HUES64 (cell line): ENCODE results near the gene IL1RL2.

Experiments
- H3K27ac ChIP-seq: 2 replicates; pipeline ENCODE4 v1.7.0; 2013; ENCODE audit warnings: low read depth, low read length, inconsistent platforms
- H3K27me3 ChIP-seq: 2 replicates; pipeline ENCODE4 v1.6.1; 2013; ENCODE audit warnings: mild to moderate bottlenecking, low read length; ENCODE audit not compliant: insufficient read depth
- H3K36me3 ChIP-seq: 2 replicates; pipeline ENCODE4 v1.6.1; 2013; ENCODE audit warnings: mild to moderate bottlenecking, low read length; ENCODE audit not compliant: insufficient read depth
- H3K4me1 ChIP-seq: 2 replicates; pipeline ENCODE4 v1.6.1; 2013; ENCODE audit warnings: mild to moderate bottlenecking, low read length, moderate library complexity; ENCODE audit not compliant: insufficient read depth
- H3K4me3 ChIP-seq: 2 replicates; pipeline ENCODE4 v1.5.1; 2013; ENCODE audit warnings: mild to moderate bottlenecking, low read length, moderate library complexity
- H3K9ac ChIP-seq: 2 replicates; pipeline ENCODE4 v1.6.1; 2013; ENCODE audit warnings: mild to moderate bottlenecking, low read depth, low read length
- H3K9me3 ChIP-seq: 2 replicates; pipeline ENCODE4 v1.6.1; 2013; ENCODE audit warnings: low read depth, low read length; ENCODE audit not compliant: insufficient read depth
- WGBS: fragments of 150-250, 120-280 bp; methylation state at CpG from one replicate; pipeline ENCODE4 v1.1.7; 2013; ENCODE audit warnings: missing lambda C conversion rate; 5-methylcytosine and 5-hydroxymethylcytosine counted together

The IL1RL2 gene

GRCh38 chr2:102200539-102200938 lies 13.7 kb downstream of the IL1RL2 start:
- Histone ChIP-seq H3K27me3 (no peaks in the 10 kb centered on the region), H3K36me3 (no peaks in the 10 kb centered on the region), H3K4me3 (no peak overlapping the region), H3K9me3 (no peaks in the 10 kb centered on the region), H3K9ac (no peak overlapping the region), H3K27ac (no peak overlapping the region), H3K4me1 (no peaks in the 10 kb centered on the region)
- WGBS = 100% methylated on average over 1 of the region's 1 CpG

GRCh38 chr2:102204638-102205037 lies 17.8 kb downstream of the IL1RL2 start:
- Histone ChIP-seq H3K27ac (no peak overlapping the region), H3K9ac (no peak overlapping the region), H3K36me3 (no peaks in the 10 kb centered on the region), H3K27me3 (no peaks in the 10 kb centered on the region), H3K9me3 (no peaks in the 10 kb centered on the region), H3K4me3 (no peak overlapping the region), H3K4me1 (no peaks in the 10 kb centered on the region)

- WGBS = 82% methylated on average over 5 of the region's 5 CpGs
- no peak overlapping the region for H3K4me3 ChIP-seq
Measured at GRCh38 chr2:102206666-102207341, 20.0 kb downstream of the IL1RL2 start.

GRCh38 chr2:102208774-102209173 lies 22.0 kb downstream of the IL1RL2 start:
- H3K9ac ChIP-seq = no peak overlapping the region
- H3K9me3 ChIP-seq = no peaks in the 10 kb centered on the region
- no peak overlapping the region for H3K27ac ChIP-seq
- H3K4me3 ChIP-seq = no peak overlapping the region
- no peaks in the 10 kb centered on the region for H3K4me1 ChIP-seq
- no peaks in the 10 kb centered on the region for H3K36me3 ChIP-seq
- no peaks in the 10 kb centered on the region for H3K27me3 ChIP-seq

More at GRCh38 chr2:102206666-102207341, 20.0 kb downstream of the IL1RL2 start:
- Histone ChIP-seq H3K27ac (no peak overlapping the region), H3K36me3 (no peaks in the 10 kb centered on the region), H3K4me1 (no peaks in the 10 kb centered on the region), H3K9ac (no peak overlapping the region), H3K9me3 (no peaks in the 10 kb centered on the region), H3K27me3 (no peaks in the 10 kb centered on the region)

GRCh38 chr2:102209474-102209873 lies 22.7 kb downstream of the IL1RL2 start:
- no peaks in the 10 kb centered on the region for H3K36me3 ChIP-seq
- H3K4me1 ChIP-seq = no peaks in the 10 kb centered on the region
- H3K4me3 ChIP-seq = no peak overlapping the region
- H3K9me3 ChIP-seq = no peaks in the 10 kb centered on the region
- H3K27ac ChIP-seq = no peak overlapping the region
- 49% methylated on average over 1 of the region's 1 CpG for WGBS
- no peaks in the 10 kb centered on the region for H3K27me3 ChIP-seq
- H3K9ac ChIP-seq = no peak overlapping the region

GRCh38 chr2:102217032-102217431 lies 30.2 kb downstream of the IL1RL2 start:
- Histone ChIP-seq H3K27me3 (no peaks in the 10 kb centered on the region), H3K9me3 (peaks cover 17% of the 10 kb centered on the region), H3K9ac (no peak overlapping the region), H3K27ac (no peak overlapping the region), H3K4me1 (no peaks in the 10 kb centered on the region), H3K36me3 (no peaks in the 10 kb centered on the region), H3K4me3 (no peak overlapping the region)

- no peak overlapping the region for H3K9ac ChIP-seq
- no peaks in the 10 kb centered on the region for H3K36me3 ChIP-seq
- peaks cover 19% of the 10 kb centered on the region for H3K4me1 ChIP-seq
- no peak overlapping the region for H3K4me3 ChIP-seq
- no peaks in the 10 kb centered on the region for H3K9me3 ChIP-seq
- 95% methylated on average over 6 of the region's 8 CpGs for WGBS
- H3K27ac ChIP-seq = no peak overlapping the region
- H3K27me3 ChIP-seq = no peaks in the 10 kb centered on the region
Measured at GRCh38 chr2:102224824-102225739, 38.3 kb downstream of the IL1RL2 start.

GRCh38 chr2:102226171-102226570 lies 39.3 kb downstream of the IL1RL2 start:
- Histone ChIP-seq H3K9ac (no peak overlapping the region), H3K4me1 (peaks cover 19% of the 10 kb centered on the region), H3K4me3 (no peak overlapping the region), H3K9me3 (no peaks in the 10 kb centered on the region), H3K27me3 (no peaks in the 10 kb centered on the region), H3K27ac (no peak overlapping the region), H3K36me3 (no peaks in the 10 kb centered on the region)
- WGBS = 93% methylated on average over 6 of the region's 6 CpGs

GRCh38 chr2:102226612-102227391 lies 40.0 kb downstream of the IL1RL2 start:
- Histone ChIP-seq H3K27me3 (no peaks in the 10 kb centered on the region), H3K27ac (no peak overlapping the region)
- 85% methylated on average over 7 of the region's 7 CpGs for WGBS

GRCh38 chr2:102229141-102229769 lies 42.4 kb downstream of the IL1RL2 start:
- Histone ChIP-seq H3K27me3 (no peaks in the 10 kb centered on the region), H3K9me3 (no peaks in the 10 kb centered on the region), H3K4me3 (no peak overlapping the region), H3K27ac (no peak overlapping the region), H3K9ac (no peak overlapping the region), H3K4me1 (peaks cover 19% of the 10 kb centered on the region), H3K36me3 (no peaks in the 10 kb centered on the region)
- 89% methylated on average over 6 of the region's 6 CpGs for WGBS

More at GRCh38 chr2:102226612-102227391, 40.0 kb downstream of the IL1RL2 start:
- H3K9ac ChIP-seq = no peak overlapping the region
- H3K4me3 ChIP-seq = no peak overlapping the region
- no peaks in the 10 kb centered on the region for H3K36me3 ChIP-seq
- H3K4me1 ChIP-seq = peaks cover 19% of the 10 kb centered on the region
- H3K9me3 ChIP-seq = no peaks in the 10 kb centered on the region
